Tibial nerve (tissue), 4 donors: Measurements from ENCODE around the gene WNT3A. TPM values are rescaled to one million over a fixed set of nuclear protein-coding genes. Genes with fewer than 3 reads are reported as not detected.
A peak's percentile ranks its signal among the peaks of the same experiment; 100 is the strongest.

Experiments used
- DNase-seq, 2 donors: peaks; one replicate each; pipeline ENCODE4 v3.0.0-alpha.2; 2019; ENCODE audit warnings: low spot score in 2 of 2
- H3K27ac ChIP-seq, 4 donors: fragments of 200-600 bp; sonication (generic) in 3 of 4; one replicate each; pipeline ENCODE4 v1.5.1; 2017 to 2019; ENCODE audit warnings: mild to moderate bottlenecking in 1 of 4
- H3K27me3 ChIP-seq, 2 donors: fragments of 200-600 bp; sonication (generic) in 1 of 2; one replicate each; pipeline versions ENCODE4 v1.5.1 to v1.6.0; 2017 to 2019
- H3K36me3 ChIP-seq, 3 donors: fragments of 200-600 bp; sonication (generic); one replicate each; pipeline ENCODE4 v1.5.1; 2018 to 2019
- H3K4me1 ChIP-seq, 4 donors: fragments of 200-600 bp; sonication (generic) in 3 of 4; one replicate each; pipeline ENCODE4 v1.5.1; 2017 to 2019
- H3K4me3 ChIP-seq, 4 donors: fragments of 200-600 bp; sonication (generic) in 3 of 4; one replicate each; pipeline ENCODE4 v1.5.1; 2017 to 2019; ENCODE audit warnings: mild to moderate bottlenecking in 1 of 4, moderate library complexity in 1 of 4
- H3K9me3 ChIP-seq, 4 donors: fragments of 200-600 bp; sonication (generic) in 3 of 4; one replicate each; pipeline ENCODE4 v1.5.1; 2017 to 2019
- CTCF ChIP-seq, 5 experiments: fragments of 200-600 bp in 3 of 5; fragments of 450-650 bp in 2 of 5; sonication (generic) in 3 of 5; IDR thresholded peaks; one replicate each; pipeline ENCODE4 v1.5.1; 2016 to 2019; ENCODE audit warnings: antibody characterized with exemption in 5 of 5, mild to moderate bottlenecking in 3 of 5, moderate library complexity in 2 of 5
- EP300 ChIP-seq, 2 donors: sonication (generic); formaldehyde crosslinking; IDR thresholded peaks; one replicate each; pipeline ENCODE4 v1.6.1; 2017; ENCODE audit warnings: antibody characterized with exemption in 2 of 2, mild to moderate bottlenecking in 1 of 2
- POLR2A ChIP-seq, 2 donors: fragments of 450-650 bp; IDR thresholded peaks; one replicate each; pipeline ENCODE4 v1.6.1; 2017; ENCODE audit warnings: antibody characterized with exemption in 2 of 2, mild to moderate bottlenecking in 2 of 2, moderate library complexity in 2 of 2
- WGBS, 2 donors: methylation state at CpG; one replicate each; pipeline ENCODE4 v1.1.5; 2018; 5-methylcytosine and 5-hydroxymethylcytosine counted together
- total RNA-seq, 4 donors: library from RNA; depleted of rRNA; stranded (reverse); fragments of >200 nt; gene quantifications; one replicate each; pipeline ENCODE4 v1.1.0, GENCODE V29; 2016

Gene WNT3A
- total RNA-seq, 4 donors from 2014 or later = not detected

GRCh38 chr1:228084325-228084724 is 77.5 kb downstream of the WNT3A start:
- Histone ChIP-seq H3K27ac (peak overlapping the region; percentile 98 to 100 (median 99)), H3K4me3 (peak overlapping the region; percentile 89 to 98 (median 96)), H3K36me3 (no peaks in the 10 kb centered on the region), H3K27me3 (no peaks in the 10 kb centered on the region), H3K4me1 (peaks cover 0 to 76% (median 65%) of the 10 kb centered on the region in 4 donors), H3K9me3 (no peaks in the 10 kb centered on the region)
- TF ChIP-seq CTCF (IDR thresholded peaks at IDR 0.05) (no peak), POLR2A (IDR thresholded peaks at IDR 0.05) (no peak), EP300 (IDR thresholded peaks at IDR 0.05) (no peak)
- WGBS, 2 donors = 9 to 13% methylated on average over 3 of the region's 3 CpGs
- no peak for DNase-seq

GRCh38 chr1:228084797-228085196 is 78.0 kb downstream of the WNT3A start:
- WGBS, 2 donors = 34 to 39% methylated on average over 5 of the region's 5 CpGs
- Histone ChIP-seq H3K9me3 (no peaks in the 10 kb centered on the region), H3K27me3 (no peaks in the 10 kb centered on the region), H3K27ac (peak overlapping the region in 3 of 4 donors; percentile 99 to 100 (median 99)), H3K4me1 (peaks cover 0 to 80% (median 69%) of the 10 kb centered on the region in 4 donors), H3K36me3 (no peaks in the 10 kb centered on the region), H3K4me3 (peak overlapping the region in 3 of 4 donors; percentile 94 to 98 (median 98))
- TF ChIP-seq POLR2A (IDR thresholded peaks at IDR 0.05) (no peak), EP300 (IDR thresholded peaks at IDR 0.05) (no peak), CTCF (IDR thresholded peaks at IDR 0.05) (no peak)
- DNase-seq = no peak

GRCh38 chr1:228085287-228085951 is 78.6 kb downstream of the WNT3A start:
- TF ChIP-seq POLR2A (IDR thresholded peaks at IDR 0.05) (no peak), EP300 (IDR thresholded peaks at IDR 0.05) (no peak), CTCF (IDR thresholded peaks at IDR 0.05) (no peak)
- WGBS, 2 donors = 33 to 34% methylated on average over 6 of the region's 6 CpGs
- Histone ChIP-seq H3K27me3 (no peaks in the 10 kb centered on the region), H3K9me3 (no peaks in the 10 kb centered on the region), H3K4me3 (peak overlapping the region in 2 of 4 donors; percentile 94 to 98), H3K27ac (peak overlapping the region in 3 of 4 donors; percentile 99 to 100 (median 99)), H3K36me3 (no peaks in the 10 kb centered on the region), H3K4me1 (peaks cover 0 to 80% (median 75%) of the 10 kb centered on the region in 4 donors)
- DNase-seq = peak in 1 of 2 donors; percentile 38

DNA sequence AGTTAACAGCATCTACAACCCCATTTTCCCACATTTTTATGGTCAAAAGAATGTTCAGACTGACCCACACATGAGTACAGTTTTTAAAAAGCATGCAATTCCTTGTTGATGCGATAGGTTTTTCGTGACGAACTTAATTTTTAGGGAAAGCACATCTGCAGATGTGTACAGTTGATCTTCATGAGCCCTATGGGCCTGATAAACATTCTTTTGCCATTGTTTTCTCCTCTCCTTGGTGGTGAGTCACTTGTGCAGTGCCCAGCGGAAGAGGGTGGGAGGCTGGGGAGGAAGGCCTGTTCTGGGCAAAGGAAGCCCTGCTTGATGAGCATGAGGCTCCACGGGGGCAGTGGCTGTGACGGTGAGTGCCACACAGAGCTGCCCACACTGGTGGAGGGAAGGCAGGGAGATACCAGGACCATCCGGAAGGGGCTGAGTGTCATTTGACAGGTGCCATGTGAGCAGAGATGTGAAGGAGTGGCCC is 81.0 kb downstream of the WNT3A start:
- H3K9me3 ChIP-seq = no peaks in the 10 kb centered on the region
- peaks cover 0 to 90% (median 83%) of the 10 kb centered on the region in 4 donors for H3K4me1 ChIP-seq
- no peak overlapping the region for H3K4me3 ChIP-seq
- H3K36me3 ChIP-seq = peaks cover 0 to 6% (median 0%) of the 10 kb centered on the region in 3 donors
- peak overlapping the region in 2 of 4 donors; percentile 67 to 99 for H3K27ac ChIP-seq
- 30 to 31% methylated on average over 7 of the region's 7 CpGs for WGBS, 2 donors
- peak in 1 of 2 donors; percentile 46 for TF ChIP-seq EP300 (IDR thresholded peaks at IDR 0.05)
- no peak for TF ChIP-seq CTCF (IDR thresholded peaks at IDR 0.05)
- DNase-seq = peak in 1 of 2 donors; percentile 9
- H3K27me3 ChIP-seq = no peaks in the 10 kb centered on the region
